Activated naive CD8-positive, alpha-beta T cell treated with anti-CD3 and anti-CD28 coated beads, Interleukin-2, amount 50 U/mL, for 24 hours (primary cell): ENCODE measurements around the gene KCNK3.
A peak's percentile ranks its signal among the peaks of the same experiment; 100 is the strongest.

Experiments
- ATAC-seq: fragments of 150-1000 bp; cut with Tn5 transposase; one replicate; pipeline ENCODE4 v1.10.0; 2021
- DNase-seq: peaks from one replicate; pipeline ENCODE4 v3.0.0; 2021
- H3K27ac Mint-ChIP-seq: one replicate; pipeline ENCODE4 v1.8.0; 2021; ENCODE audit warnings: mild to moderate bottlenecking, mixed read lengths
- H3K27me3 Mint-ChIP-seq: one replicate; pipeline ENCODE4 v1.8.0; 2021; ENCODE audit warnings: mixed read lengths
- H3K36me3 Mint-ChIP-seq: one replicate; pipeline ENCODE4 v1.8.0; 2021; ENCODE audit warnings: low read depth, mixed read lengths
- H3K4me1 Mint-ChIP-seq: one replicate; pipeline ENCODE4 v1.8.0; 2021; ENCODE audit warnings: mixed read lengths
- H3K4me3 Mint-ChIP-seq: one replicate; pipeline ENCODE4 v1.8.0; 2021; ENCODE audit warnings: mild to moderate bottlenecking, moderate library complexity, mixed read lengths
- H3K9me3 Mint-ChIP-seq: one replicate; pipeline ENCODE4 v1.8.0; 2021; ENCODE audit warnings: mixed read lengths

Gene KCNK3

DNA sequence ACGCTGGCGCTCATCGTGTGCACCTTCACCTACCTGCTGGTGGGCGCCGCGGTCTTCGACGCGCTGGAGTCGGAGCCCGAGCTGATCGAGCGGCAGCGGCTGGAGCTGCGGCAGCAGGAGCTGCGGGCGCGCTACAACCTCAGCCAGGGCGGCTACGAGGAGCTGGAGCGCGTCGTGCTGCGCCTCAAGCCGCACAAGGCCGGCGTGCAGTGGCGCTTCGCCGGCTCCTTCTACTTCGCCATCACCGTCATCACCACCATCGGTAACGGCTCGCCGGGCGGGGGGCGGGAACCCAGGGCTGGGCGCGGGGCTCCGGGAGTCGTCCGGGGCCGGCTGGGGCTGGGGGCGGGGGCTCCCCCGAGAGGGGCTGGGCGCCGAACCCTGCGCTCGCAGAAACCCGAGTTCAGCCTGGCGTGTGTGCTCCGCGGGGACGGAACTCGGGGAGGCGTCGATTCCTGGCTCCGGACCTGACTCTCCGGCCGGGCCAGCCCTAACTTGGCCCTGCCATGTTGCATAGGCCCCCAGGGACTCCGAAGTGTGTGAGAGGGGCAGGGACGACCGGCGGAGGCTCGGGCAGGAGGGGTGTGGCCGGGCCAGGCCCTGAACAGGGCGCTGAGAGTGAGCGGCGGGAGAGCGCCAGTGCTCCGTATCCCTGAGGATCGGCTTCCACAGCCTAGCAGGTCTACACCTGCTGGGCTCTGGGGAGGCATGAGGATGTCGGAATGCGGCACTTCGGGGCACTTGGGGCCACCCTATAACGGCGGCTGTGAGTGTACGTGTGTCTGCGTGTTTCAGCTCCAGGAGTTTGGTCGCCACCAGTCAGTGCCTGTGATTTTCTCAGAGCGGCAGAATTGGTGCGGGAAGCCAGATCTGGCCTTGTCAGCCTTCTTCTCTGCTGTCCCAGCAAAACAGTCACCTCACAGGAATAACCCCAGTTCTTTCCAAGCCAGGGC, 651 bp downstream of the KCNK3 start:
- H3K4me1 Mint-ChIP-seq: peaks cover 4% of the 10 kb centered on the region
- ATAC-seq (peak; percentile 12), DNase-seq (no peak)
- H3K27ac Mint-ChIP-seq: no peak overlapping the region
- H3K27me3 Mint-ChIP-seq: peaks cover 69% of the 10 kb centered on the region
- H3K36me3 Mint-ChIP-seq: no peaks in the 10 kb centered on the region
- H3K9me3 Mint-ChIP-seq: no peaks in the 10 kb centered on the region
- H3K4me3 Mint-ChIP-seq: no peak overlapping the region

DNA sequence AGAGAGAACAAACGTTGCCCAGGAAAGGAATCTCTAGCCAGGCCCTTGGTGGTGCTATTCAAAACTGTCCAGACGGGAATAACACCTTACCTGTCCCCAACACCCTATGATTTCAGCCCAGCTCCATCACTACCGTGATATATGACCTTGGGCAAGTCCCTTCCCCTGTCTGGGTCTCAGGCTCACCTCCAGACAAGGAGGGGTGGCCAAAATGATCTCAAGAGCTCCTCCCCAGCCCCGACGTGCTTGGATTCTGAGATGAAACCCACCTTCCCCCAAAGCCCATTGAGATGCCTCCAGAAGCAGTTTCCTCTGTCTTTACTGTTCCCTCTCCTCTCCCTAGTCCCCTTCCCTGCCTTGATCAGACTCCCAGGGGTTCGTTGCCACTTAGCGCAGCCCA, 1.5 kb downstream of the KCNK3 start:
- H3K27ac Mint-ChIP-seq: no peak overlapping the region
- DNase-seq (no peak), ATAC-seq (no peak)
- no peaks in the 10 kb centered on the region for H3K9me3 Mint-ChIP-seq
- peaks cover 71% of the 10 kb centered on the region for H3K27me3 Mint-ChIP-seq
- no peaks in the 10 kb centered on the region for H3K36me3 Mint-ChIP-seq
- peaks cover 4% of the 10 kb centered on the region for H3K4me1 Mint-ChIP-seq
- H3K4me3 Mint-ChIP-seq: no peak overlapping the region

GRCh38 chr2:26696351-26696816, 3.9 kb downstream of the KCNK3 start:
- Mint-ChIP-seq H3K4me1 (peaks cover 4% of the 10 kb centered on the region), H3K36me3 (no peaks in the 10 kb centered on the region), H3K4me3 (no peak overlapping the region), H3K27me3 (peaks cover 58% of the 10 kb centered on the region), H3K9me3 (no peaks in the 10 kb centered on the region), H3K27ac (no peak overlapping the region)
- DNase-seq (no peak), ATAC-seq (peak; percentile 35)

- peaks cover 53% of the 10 kb centered on the region for H3K27me3 Mint-ChIP-seq
- no peaks in the 10 kb centered on the region for H3K9me3 Mint-ChIP-seq
- no peak for DNase-seq
- H3K4me1 Mint-ChIP-seq: peaks cover 2% of the 10 kb centered on the region
- no peak overlapping the region for H3K27ac Mint-ChIP-seq
- no peak for ATAC-seq
- H3K36me3 Mint-ChIP-seq: no peaks in the 10 kb centered on the region
- H3K4me3 Mint-ChIP-seq: no peak overlapping the region
These were observed 4.9 kb downstream of the KCNK3 start for GRCh38 chr2:26697425-26697824.

DNA sequence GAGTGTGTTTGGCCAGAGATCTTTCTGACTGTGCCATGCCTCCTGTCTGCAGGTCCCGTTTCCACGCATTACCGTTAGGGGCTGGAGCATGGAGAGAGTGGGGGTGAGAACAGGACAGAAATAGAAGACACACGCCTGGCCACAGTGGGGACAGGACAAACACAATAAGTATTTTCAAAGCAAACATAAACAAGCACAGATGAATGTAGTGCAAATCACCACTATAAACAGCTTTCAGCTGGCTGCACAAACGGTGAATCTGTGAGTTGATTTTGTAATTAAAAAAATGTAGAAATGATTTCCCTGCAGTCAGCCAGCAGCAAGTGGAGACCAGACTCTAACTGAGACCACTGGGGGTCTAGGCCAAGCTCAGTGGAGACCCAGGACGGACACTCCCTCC, 6.8 kb downstream of the KCNK3 start:
- Mint-ChIP-seq H3K27ac (no peak overlapping the region), H3K4me3 (no peak overlapping the region), H3K9me3 (no peaks in the 10 kb centered on the region), H3K27me3 (peaks cover 41% of the 10 kb centered on the region), H3K4me1 (no peaks in the 10 kb centered on the region), H3K36me3 (no peaks in the 10 kb centered on the region)
- no peak for DNase-seq
- ATAC-seq: no peak

GRCh38 chr2:26700078-26700477, 7.6 kb downstream of the KCNK3 start:
- Mint-ChIP-seq H3K36me3 (no peaks in the 10 kb centered on the region), H3K27ac (no peak overlapping the region), H3K4me1 (no peaks in the 10 kb centered on the region), H3K27me3 (peaks cover 34% of the 10 kb centered on the region), H3K9me3 (no peaks in the 10 kb centered on the region), H3K4me3 (no peak overlapping the region)
- no peak for ATAC-seq
- DNase-seq: no peak

- ATAC-seq (no peak), DNase-seq (no peak)
- Mint-ChIP-seq H3K36me3 (no peaks in the 10 kb centered on the region), H3K4me1 (no peaks in the 10 kb centered on the region), H3K27me3 (peaks cover 21% of the 10 kb centered on the region), H3K27ac (no peak overlapping the region), H3K4me3 (no peak overlapping the region), H3K9me3 (no peaks in the 10 kb centered on the region)
These were observed 9.1 kb downstream of the KCNK3 start for GRCh38 chr2:26701596-26701995.

GRCh38 chr2:26702025-26702424, 9.5 kb downstream of the KCNK3 start:
- Mint-ChIP-seq H3K36me3 (no peaks in the 10 kb centered on the region), H3K4me3 (no peak overlapping the region), H3K27ac (no peak overlapping the region), H3K9me3 (no peaks in the 10 kb centered on the region), H3K27me3 (peaks cover 17% of the 10 kb centered on the region), H3K4me1 (no peaks in the 10 kb centered on the region)
- DNase-seq (no peak), ATAC-seq (no peak)

GRCh38 chr2:26704441-26704977, 12.0 kb downstream of the KCNK3 start:
- Mint-ChIP-seq H3K9me3 (no peaks in the 10 kb centered on the region), H3K36me3 (no peaks in the 10 kb centered on the region), H3K27ac (no peak overlapping the region), H3K4me1 (no peaks in the 10 kb centered on the region), H3K27me3 (peaks cover 5% of the 10 kb centered on the region), H3K4me3 (no peak overlapping the region)
- no peak for DNase-seq
- ATAC-seq: no peak

- ATAC-seq: no peak
- Mint-ChIP-seq H3K27me3 (peaks cover 5% of the 10 kb centered on the region), H3K4me1 (no peaks in the 10 kb centered on the region), H3K27ac (no peak overlapping the region), H3K36me3 (no peaks in the 10 kb centered on the region), H3K4me3 (no peak overlapping the region), H3K9me3 (no peaks in the 10 kb centered on the region)
- DNase-seq: no peak
These were observed 12.6 kb downstream of the KCNK3 start for GRCh38 chr2:26705126-26705525.

DNA sequence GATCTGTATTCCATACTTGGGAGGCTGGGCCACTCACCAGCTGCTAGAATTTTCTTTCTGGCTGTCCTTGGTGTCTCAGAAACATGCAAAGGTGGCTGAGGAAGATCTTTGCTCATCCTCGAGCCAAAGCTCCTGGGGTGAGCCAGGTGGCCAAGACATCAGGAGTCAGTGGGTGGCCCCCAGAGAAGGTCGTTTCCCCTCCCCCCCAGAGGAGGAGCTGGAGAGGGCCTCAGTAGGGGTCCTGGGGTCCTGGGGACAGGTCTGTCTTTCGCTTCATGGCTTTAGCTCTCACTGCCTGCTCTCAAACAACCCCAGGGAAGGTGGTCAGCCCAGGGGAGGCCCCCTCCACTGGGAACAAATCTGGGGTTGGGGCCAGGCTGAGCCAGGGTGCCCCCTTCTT, 13.6 kb downstream of the KCNK3 start:
- H3K27me3 Mint-ChIP-seq: peaks cover 2% of the 10 kb centered on the region
- no peak overlapping the region for H3K27ac Mint-ChIP-seq
- no peaks in the 10 kb centered on the region for H3K9me3 Mint-ChIP-seq
- no peak overlapping the region for H3K4me3 Mint-ChIP-seq
- no peaks in the 10 kb centered on the region for H3K36me3 Mint-ChIP-seq
- ATAC-seq: no peak
- DNase-seq: no peak
- no peaks in the 10 kb centered on the region for H3K4me1 Mint-ChIP-seq

GRCh38 chr2:26706616-26707473, 14.3 kb downstream of the KCNK3 start:
- Mint-ChIP-seq H3K27me3 (peaks cover 2% of the 10 kb centered on the region), H3K4me1 (no peaks in the 10 kb centered on the region), H3K4me3 (no peak overlapping the region), H3K27ac (no peak overlapping the region), H3K36me3 (no peaks in the 10 kb centered on the region), H3K9me3 (no peaks in the 10 kb centered on the region)
- DNase-seq (no peak), ATAC-seq (no peak)

DNA sequence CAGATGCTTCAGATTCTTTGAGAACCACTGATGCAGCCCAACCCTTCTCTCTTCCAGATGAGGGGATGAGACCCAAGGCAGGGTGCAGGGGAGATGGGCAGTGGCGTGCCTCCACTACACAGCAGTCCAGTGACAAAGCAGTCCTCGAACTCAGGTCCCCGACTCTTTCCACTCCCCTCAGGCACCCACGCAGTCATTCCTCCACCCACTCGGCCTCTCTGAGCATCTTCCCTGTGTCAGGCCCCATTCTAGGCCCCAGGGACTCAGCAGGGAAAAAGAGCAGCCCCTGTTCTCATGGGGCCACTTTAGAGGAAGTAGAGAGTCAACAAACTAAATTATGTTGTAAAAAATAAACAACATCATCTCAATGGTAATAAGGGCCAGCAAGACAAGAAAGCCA, 15.2 kb downstream of the KCNK3 start:
- no peaks in the 10 kb centered on the region for H3K36me3 Mint-ChIP-seq
- H3K4me1 Mint-ChIP-seq: no peaks in the 10 kb centered on the region
- H3K4me3 Mint-ChIP-seq: no peak overlapping the region
- H3K27ac Mint-ChIP-seq: no peak overlapping the region
- no peak for DNase-seq
- H3K9me3 Mint-ChIP-seq: no peaks in the 10 kb centered on the region
- H3K27me3 Mint-ChIP-seq: peaks cover 2% of the 10 kb centered on the region
- no peak for ATAC-seq

GRCh38 chr2:26708457-26708856, 15.9 kb downstream of the KCNK3 start:
- Mint-ChIP-seq H3K36me3 (no peaks in the 10 kb centered on the region), H3K9me3 (no peaks in the 10 kb centered on the region), H3K27me3 (peaks cover 2% of the 10 kb centered on the region), H3K4me1 (no peaks in the 10 kb centered on the region), H3K27ac (no peak overlapping the region), H3K4me3 (no peak overlapping the region)
- ATAC-seq (no peak), DNase-seq (no peak)
